SK-N-SH treated with all-trans-retinoic acid at 6 μM for 48 hours (cell line): ENCODE measurements around the gene ZNF614.

Experiments
- ARNTL ChIP-seq: fragments of 450-650 bp; formaldehyde crosslinking; IDR thresholded peaks from 2 replicates; pipeline ENCODE4 v1.5.0; 2020; ENCODE audit warnings: low read depth, mild to moderate bottlenecking, moderate library complexity, borderline replicate concordance
- GLIS3 ChIP-seq: fragments of 250-450 bp; sonication (Bioruptor Pico); IDR thresholded peaks from 2 replicates; pipeline ENCODE4 v1.5.0; 2020; ENCODE audit warnings: mild to moderate bottlenecking, moderate library complexity
- POU6F1 ChIP-seq: fragments of 250-450 bp; sonication (Bioruptor Pico); IDR thresholded peaks from 2 replicates; pipeline ENCODE4 v1.8.0; 2021; ENCODE audit warnings: low read depth, mild to moderate bottlenecking, moderate library complexity, borderline replicate concordance
- PPARA ChIP-seq: fragments of 250-450 bp; sonication (Bioruptor Pico); IDR thresholded peaks from 2 replicates; pipeline ENCODE4 v1.5.0; 2020; ENCODE audit warnings: mild to moderate bottlenecking, borderline replicate concordance
- SNAI2 ChIP-seq: fragments of 250-450 bp; sonication (Bioruptor Pico); IDR thresholded peaks from 2 replicates; pipeline ENCODE4 v1.5.0; 2020; ENCODE audit warnings: mild to moderate bottlenecking, moderate library complexity
- ZFP3 ChIP-seq: fragments of 250-450 bp; sonication (Bioruptor Pico); IDR thresholded peaks from 2 replicates; pipeline ENCODE4 v1.5.0; 2020; ENCODE audit warnings: mild to moderate bottlenecking, moderate library complexity
- ZNF70 ChIP-seq: fragments of 450-650 bp; formaldehyde crosslinking; IDR thresholded peaks from 2 replicates; pipeline ENCODE4 v1.5.0; 2020; ENCODE audit warnings: mild to moderate bottlenecking, moderate library complexity
- ZNF8 ChIP-seq: fragments of 450-650 bp; formaldehyde crosslinking; IDR thresholded peaks from 2 replicates; pipeline ENCODE4 v1.5.0; 2020; ENCODE audit warnings: mild to moderate bottlenecking, moderate library complexity
- TF ChIP-seq, protein P1 (sequence below): fragments of 250-450 bp; sonication (Bioruptor Pico); IDR thresholded peaks from 2 replicates; pipeline ENCODE4 v1.8.0; 2020; ENCODE audit warnings: mild to moderate bottlenecking, moderate library complexity, borderline replicate concordance
- TF ChIP-seq, protein P2 (sequence below): fragments of 250-450 bp; sonication (Bioruptor Pico); IDR thresholded peaks from 2 replicates; pipeline ENCODE4 v1.5.1; 2020; ENCODE audit warnings: low read depth, mild to moderate bottlenecking, moderate library complexity

DNA sequence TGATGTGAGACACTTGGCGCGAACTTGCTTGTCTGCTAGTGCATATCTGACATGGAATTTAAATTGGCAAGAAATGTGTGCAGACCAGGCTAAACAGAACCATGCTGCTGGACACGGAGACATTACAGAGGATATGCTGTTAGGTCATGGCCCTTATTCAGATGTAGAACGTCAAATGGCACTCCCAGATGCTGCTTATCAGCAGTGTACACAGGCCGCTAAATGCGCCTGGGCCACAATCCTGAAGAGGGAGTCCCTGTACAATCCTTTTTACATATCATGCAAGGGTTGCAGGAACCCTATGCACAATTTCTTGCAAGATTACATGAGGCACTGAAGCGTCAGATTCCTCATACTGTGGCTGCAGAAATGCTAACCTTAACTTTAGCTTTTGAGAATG lies 50.8 kb downstream of the ZNF614 start:
- TF ChIP-seq POU6F1, result no peak
- no peak for TF ChIP-seq GLIS3 (CRISPR knock-in tag)
- TF ChIP-seq, protein P1, sequence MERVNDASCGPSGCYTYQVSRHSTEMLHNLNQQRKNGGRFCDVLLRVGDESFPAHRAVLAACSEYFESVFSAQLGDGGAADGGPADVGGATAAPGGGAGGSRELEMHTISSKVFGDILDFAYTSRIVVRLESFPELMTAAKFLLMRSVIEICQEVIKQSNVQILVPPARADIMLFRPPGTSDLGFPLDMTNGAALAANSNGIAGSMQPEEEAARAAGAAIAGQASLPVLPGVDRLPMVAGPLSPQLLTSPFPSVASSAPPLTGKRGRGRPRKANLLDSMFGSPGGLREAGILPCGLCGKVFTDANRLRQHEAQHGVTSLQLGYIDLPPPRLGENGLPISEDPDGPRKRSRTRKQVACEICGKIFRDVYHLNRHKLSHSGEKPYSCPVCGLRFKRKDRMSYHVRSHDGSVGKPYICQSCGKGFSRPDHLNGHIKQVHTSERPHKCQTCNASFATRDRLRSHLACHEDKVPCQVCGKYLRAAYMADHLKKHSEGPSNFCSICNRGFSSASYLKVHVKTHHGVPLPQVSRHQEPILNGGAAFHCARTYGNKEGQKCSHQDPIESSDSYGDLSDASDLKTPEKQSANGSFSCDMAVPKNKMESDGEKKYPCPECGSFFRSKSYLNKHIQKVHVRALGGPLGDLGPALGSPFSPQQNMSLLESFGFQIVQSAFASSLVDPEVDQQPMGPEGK (CRISPR knock-in tag), result no peak
- no peak for TF ChIP-seq ARNTL
- TF ChIP-seq, protein P2, sequence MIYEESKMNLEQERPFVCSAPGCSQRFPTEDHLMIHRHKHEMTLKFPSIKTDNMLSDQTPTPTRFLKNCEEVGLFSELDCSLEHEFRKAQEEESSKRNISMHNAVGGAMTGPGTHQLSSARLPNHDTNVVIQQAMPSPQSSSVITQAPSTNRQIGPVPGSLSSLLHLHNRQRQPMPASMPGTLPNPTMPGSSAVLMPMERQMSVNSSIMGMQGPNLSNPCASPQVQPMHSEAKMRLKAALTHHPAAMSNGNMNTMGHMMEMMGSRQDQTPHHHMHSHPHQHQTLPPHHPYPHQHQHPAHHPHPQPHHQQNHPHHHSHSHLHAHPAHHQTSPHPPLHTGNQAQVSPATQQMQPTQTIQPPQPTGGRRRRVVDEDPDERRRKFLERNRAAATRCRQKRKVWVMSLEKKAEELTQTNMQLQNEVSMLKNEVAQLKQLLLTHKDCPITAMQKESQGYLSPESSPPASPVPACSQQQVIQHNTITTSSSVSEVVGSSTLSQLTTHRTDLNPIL, result no peak
- no peak for TF ChIP-seq SNAI2
- no peak for TF ChIP-seq ZNF8
- no peak for TF ChIP-seq ZFP3 (CRISPR knock-in tag)
- no peak for TF ChIP-seq PPARA (CRISPR knock-in tag)
- no peak for TF ChIP-seq ZNF70 (CRISPR knock-in tag)
